Activated CD4-positive, alpha-beta T cell treated with anti-CD3 and anti-CD28 coated beads for 1 hour (primary cell): ENCODE results near the gene FRMD5.
"Not testable (repeated sequence)": the region's sequence is repeated elsewhere in the genome, so short reads cannot be mapped to it uniquely, and the experiment has no call there.

Source experiments
- DNase-seq: peaks from one replicate; pipeline ENCODE4 v3.0.0-alpha.2; 2020

FRMD5 gene

DNA sequence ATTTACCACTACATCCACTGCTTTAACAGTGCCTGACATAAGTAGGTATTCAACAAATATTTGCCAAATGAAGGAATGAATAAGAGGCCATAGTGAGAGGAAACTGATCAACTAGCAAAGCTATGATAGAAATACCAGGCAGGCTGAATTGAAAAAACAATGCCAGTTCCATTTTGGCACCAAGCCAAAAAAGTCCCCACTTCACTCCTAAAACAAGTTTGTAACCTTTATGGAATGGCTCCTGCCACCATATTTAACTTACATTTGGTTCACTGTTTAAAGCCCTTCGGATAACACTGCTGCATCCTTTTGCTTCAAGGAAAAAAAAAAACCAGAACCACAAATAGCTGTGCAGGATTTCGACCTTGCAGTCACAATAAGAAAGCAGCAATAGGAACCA is 166.1 kb downstream of the FRMD5 start:
- DNase-seq = no peak

- no peak for DNase-seq
Measured at GRCh38 chr15:44028349-44028748, 166.7 kb downstream of the FRMD5 start.

DNA sequence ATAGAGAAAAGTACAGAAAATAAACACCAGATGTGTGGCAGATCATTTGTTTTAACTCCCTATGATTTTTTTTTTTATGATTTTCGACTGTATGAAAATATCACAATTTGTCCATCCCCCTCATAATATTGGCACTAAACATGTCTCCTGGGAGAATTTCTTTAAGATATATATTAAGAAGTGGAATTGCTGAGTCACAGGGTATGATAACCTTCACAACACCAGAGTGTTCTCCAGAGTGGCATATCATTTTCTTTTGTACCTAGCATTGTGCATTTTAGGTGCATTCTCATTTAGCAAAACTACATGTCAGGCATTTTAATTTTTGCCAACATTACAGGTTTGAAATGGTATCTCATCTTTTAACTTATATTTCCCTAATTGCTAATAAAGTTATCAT is 170.9 kb downstream of the FRMD5 start:
- DNase-seq = no peak

- no peak for DNase-seq
Measured at GRCh38 chr15:44023176-44023575, 171.9 kb downstream of the FRMD5 start.

- DNase-seq = no peak
Measured at GRCh38 chr15:44018151-44018550, 176.9 kb downstream of the FRMD5 start.

DNA sequence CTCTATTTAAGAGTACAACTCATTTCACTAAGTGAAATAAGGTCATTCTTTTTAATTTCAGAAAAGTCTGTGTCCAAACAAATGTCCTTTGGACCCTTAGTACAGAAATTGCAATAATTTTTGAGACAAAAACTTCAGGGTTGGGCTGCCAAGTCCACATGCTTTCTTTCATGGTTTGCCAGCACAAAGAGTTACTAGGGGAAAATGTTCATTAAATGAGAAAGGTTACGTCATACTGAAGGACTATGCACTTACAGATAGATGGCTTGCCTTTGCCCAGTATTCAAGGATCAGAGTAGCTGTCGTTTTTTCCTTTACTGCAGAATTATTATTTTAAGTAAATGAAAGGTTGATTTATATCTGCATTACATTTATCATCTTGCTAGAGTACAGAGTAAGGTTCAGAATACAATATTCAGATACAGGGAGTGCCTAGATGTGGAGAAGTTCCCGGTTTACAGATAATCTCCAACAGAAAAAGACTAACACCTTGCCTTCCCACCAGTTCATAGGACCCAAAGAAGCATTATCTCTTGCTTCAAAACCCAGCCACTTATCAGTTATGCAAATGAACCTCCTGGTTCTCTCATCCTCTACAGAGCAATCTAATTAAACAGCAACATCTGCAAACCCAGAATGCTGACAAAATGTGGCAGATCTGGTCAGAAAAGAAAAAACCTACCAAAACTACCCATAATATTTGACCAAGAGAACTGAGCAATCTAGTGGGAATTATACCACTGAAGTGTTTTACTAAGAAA is 179.3 kb downstream of the FRMD5 start:
- no peak for DNase-seq

DNA sequence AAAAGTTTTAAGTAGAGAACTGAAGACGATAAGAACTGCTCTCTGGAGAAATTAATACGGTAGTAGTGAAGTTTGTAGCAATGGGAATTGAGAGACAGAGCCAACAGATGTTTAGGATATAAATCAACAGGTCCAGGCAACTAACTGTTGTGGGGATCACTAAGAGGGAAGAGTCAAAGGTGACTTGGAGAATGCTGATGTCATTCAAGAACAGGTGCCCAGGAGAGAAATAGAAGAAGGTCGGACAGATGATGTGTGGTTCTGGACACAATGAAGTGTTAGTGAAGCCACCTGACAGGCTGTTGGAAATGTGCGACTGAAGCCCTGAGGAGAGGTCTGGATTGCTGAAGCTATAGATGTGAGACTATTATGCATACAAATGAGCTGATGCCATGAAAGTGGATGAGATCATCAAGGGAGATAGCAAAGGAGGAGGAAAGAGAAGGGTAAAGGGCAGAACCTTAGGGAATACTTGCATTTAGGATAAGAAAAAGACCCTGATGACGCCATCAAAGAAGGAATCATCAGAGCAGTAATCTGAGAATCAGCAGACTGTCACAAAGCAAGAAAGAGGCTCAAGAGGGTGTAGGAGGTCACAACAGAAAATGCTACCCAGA is 183.7 kb downstream of the FRMD5 start:
- DNase-seq = no peak

- no peak for DNase-seq
Measured at GRCh38 chr15:44010089-44010488, 185.0 kb downstream of the FRMD5 start.

DNA sequence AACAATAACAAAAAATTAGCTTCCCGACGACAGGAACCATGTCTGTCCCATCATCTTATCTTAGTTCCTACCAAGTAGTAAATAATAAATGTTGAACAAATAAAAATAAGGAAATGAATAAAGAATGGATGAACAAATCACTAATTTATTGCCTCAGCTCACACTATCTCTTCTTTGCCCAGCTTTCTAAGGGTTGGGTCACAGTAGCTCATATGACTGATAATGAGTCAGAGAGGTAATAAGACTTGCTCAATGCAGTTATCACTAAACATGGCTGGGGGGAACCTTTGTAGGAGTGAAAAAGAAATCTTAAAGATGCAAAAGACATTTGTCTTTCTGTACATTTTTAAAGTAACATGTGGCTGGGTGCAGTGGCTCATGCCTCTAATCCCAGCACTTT is 186.0 kb downstream of the FRMD5 start:
- DNase-seq = no peak

- DNase-seq = not testable (repeated sequence)
Measured at GRCh38 chr15:44000248-44000647, 194.8 kb downstream of the FRMD5 start.

GRCh38 chr15:43998607-43999006 is 196.5 kb downstream of the FRMD5 start:
- DNase-seq = no peak

- DNase-seq = no peak
Measured at GRCh38 chr15:43991206-43991605, 203.9 kb downstream of the FRMD5 start.

DNA sequence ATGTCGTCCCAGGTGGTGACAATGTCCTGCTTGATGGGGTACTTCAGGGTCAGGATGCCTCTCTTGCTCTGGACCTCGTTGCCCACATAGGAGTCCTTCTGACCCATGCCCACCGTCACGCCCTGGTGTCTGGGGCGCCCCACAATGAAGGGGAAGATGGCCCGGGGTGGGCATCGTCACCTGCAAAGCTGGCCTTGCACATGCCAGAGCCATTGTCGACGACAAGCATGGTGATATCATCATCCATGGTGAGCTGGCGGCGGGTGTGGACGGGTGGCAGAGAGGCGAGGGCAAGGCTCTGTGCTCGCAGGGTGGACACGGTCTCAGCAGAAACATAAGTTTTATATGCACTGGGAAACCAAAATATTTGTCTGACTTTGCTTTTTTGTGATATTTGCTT is 205.1 kb downstream of the FRMD5 start:
- DNase-seq = no peak

GRCh38 chr15:43988900-43989299 is 206.2 kb downstream of the FRMD5 start:
- no peak for DNase-seq

- DNase-seq = no peak
Measured at GRCh38 chr15:43987924-43988323, 207.1 kb downstream of the FRMD5 start.

DNA sequence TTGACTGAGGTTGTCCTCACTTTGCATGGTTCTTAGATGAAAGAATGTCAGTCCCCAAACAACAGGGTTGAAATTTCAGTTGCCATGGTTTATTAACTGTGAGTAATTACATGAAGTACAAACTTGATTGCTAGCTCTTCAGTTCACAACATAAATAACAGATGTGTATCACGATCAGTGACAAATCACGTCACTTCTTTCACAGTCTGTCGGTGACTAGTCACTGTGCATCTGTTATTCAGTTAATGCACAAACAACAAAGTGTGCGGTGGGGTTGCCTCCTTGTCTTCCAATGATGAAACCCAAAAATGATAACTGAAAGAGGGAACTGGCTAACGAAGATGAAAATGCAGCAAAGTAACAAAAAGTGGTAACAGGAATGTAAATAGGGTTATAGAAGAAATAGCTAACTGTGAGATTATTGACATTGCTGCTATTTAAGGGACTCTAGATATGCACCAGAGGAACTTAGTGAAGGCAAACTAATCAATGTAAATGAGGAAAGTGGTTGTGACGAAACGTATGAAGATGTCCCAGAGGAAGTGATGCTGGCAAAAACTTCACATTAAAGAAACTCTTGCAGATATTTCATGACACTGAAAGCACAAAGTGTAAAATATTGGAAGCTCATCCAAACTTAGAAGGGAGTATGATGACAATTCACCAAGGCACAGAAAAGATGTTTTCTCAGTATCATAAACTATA is 208.9 kb downstream of the FRMD5 start:
- no peak for DNase-seq

DNA sequence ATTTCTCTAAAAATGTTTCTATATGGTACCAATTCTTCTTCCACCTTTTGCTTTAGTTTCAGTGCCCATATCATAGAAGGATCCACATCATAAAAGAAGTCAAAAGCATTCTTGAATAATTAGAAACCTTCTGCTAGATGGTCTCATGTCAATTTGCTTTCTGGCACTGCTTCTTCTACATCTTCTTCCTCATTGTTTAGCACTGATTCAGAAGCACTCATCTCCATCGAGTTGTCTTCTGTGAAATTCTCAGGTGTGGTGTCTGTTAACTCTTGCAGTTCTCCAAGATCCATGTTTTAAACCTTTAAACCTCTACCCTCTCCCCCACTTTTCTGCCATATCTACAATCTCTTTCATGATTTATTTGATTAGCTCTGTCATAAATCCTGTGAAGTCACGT is 213.5 kb downstream of the FRMD5 start:
- DNase-seq = no peak

GRCh38 chr15:43977072-43977884 is 217.8 kb downstream of the FRMD5 start:
- no peak for DNase-seq

DNA sequence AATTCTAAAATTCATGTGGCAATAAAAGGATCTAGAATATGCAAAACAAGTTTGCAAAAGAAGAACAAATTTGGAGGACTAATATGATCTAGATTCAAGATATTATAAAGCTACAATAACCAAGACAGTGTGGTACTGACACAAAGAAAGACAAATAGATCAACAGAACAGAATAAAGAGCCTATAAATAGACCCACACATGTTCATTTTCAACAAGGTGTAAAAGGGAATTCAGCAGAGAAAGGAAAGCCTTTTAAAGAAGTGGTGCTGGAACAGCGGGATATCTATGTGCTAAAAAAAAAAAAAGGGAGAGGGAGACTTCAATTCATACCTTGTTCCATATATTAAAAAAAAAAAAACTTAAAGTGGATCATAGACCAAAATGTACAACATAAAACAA is 219.3 kb downstream of the FRMD5 start:
- DNase-seq = no peak

- no peak for DNase-seq
Measured at GRCh38 chr15:43975326-43975725, 219.7 kb downstream of the FRMD5 start.

DNA sequence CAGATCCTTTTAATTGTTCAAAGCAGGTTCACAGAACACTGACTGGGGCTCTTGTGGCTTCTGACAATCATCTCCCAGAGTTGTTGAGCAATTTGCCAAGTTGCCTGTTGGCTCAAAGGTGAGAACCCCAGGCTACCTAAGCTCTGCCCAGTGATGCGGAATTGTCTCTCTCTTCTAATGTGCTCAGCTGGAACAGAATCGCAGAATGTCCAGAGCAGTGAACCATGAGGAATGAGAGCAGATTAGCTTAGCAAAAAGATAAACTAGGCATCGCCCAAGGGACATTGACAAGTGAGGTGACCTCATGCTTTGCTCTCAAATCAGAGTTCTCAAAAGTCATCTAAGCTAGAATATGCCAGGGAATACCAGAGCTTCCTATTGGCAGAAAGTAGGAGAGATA is 220.2 kb downstream of the FRMD5 start:
- no peak for DNase-seq

DNA sequence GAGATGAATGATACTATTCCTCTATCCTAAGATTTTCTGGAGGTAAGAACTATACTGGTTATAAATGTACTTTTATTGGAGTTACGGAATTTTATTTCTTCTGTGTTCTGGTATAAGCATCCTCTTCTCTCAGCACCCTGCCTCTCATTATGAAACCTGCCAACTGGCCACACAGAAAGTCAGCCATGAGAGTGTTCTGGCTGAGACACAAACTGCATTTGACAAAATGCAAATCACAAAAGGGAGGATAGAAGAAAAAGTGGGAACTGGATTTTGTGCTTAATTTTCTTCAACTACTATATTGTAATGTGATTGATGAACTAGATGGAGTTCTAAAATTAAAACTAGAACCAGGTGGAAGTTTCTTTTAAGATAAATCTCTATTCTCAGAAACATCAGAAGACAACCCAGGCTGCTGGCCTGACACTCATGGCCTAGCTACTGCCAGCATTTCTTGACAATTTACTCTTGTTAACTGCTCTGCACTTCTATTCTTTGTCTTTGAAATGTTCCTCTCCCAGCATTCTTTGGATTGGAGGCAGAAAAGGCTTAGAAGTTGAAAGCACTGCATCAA is 225.2 kb downstream of the FRMD5 start:
- no peak for DNase-seq

GRCh38 chr15:43968551-43968950 is 226.5 kb downstream of the FRMD5 start:
- DNase-seq = no peak
